H9 (cell line): Measurements from ENCODE around the gene DMPK. TPM values are rescaled to one million over a fixed set of nuclear protein-coding genes. Genes with fewer than 3 reads are reported as not detected.
A peak's percentile ranks its signal among the peaks of the same experiment; 100 is the strongest.

Experiments used
- DNase-seq: peaks from one replicate; pipeline ENCODE4 v3.0.0-alpha.2; 2017
- H2AFZ ChIP-seq: one replicate; pipeline ENCODE4 v1.6.1; 2013; ENCODE audit warnings: mild to moderate bottlenecking, low read length, control low read depth, moderate library complexity
- H2AK5ac ChIP-seq: 2 replicates; pipeline ENCODE4 v1.6.1; 2013; ENCODE audit warnings: low read length, control low read depth, mixed read lengths; ENCODE audit not compliant: insufficient read length
- H2BK120ac ChIP-seq: one replicate; pipeline ENCODE4 v1.6.1; 2013; ENCODE audit warnings: low read depth, mild to moderate bottlenecking, low read length, control low read depth, inconsistent platforms; ENCODE audit not compliant: poor library complexity, severe bottlenecking
- H2BK12ac ChIP-seq: 2 replicates; pipeline ENCODE4 v1.6.1; 2013; ENCODE audit warnings: low read length, control low read depth, mixed read lengths, low read depth; ENCODE audit not compliant: insufficient read length
- H2BK15ac ChIP-seq: 2 replicates; pipeline ENCODE4 v1.6.1; 2013; ENCODE audit warnings: low read depth, low read length, control low read depth
- H2BK20ac ChIP-seq: one replicate; pipeline ENCODE4 v1.6.1; 2013; ENCODE audit warnings: low read depth, mild to moderate bottlenecking, low read length, control low read depth, inconsistent platforms; ENCODE audit not compliant: poor library complexity, severe bottlenecking
- H2BK5ac ChIP-seq: 2 replicates; pipeline ENCODE4 v1.6.1; 2013; ENCODE audit warnings: low read length, control low read depth, mixed read lengths; ENCODE audit not compliant: insufficient read length
- H3K14ac ChIP-seq: 2 replicates; pipeline ENCODE4 v1.6.1; 2013; ENCODE audit warnings: low read length, control low read depth; ENCODE audit not compliant: insufficient read depth
- H3K18ac ChIP-seq: 2 replicates; pipeline ENCODE4 v1.6.1; 2013; ENCODE audit warnings: low read depth, mild to moderate bottlenecking, mixed read lengths, low read length, control low read depth; ENCODE audit not compliant: insufficient read length
- H3K23ac ChIP-seq: 2 replicates; pipeline ENCODE4 v1.6.1; 2013; ENCODE audit warnings: low read length, control low read depth, mixed read lengths, low read depth; ENCODE audit not compliant: insufficient read length
- H3K23me2 ChIP-seq: 2 replicates; pipeline ENCODE4 v1.6.1; 2013; ENCODE audit warnings: low read depth, mild to moderate bottlenecking, mixed read lengths, low read length, control low read depth; ENCODE audit not compliant: insufficient read length, poor library complexity, severe bottlenecking
- H3K27ac ChIP-seq: 2 replicates; pipeline ENCODE4 v1.5.1; 2013; ENCODE audit warnings: low read length, control low read depth, mixed read lengths, low read depth; ENCODE audit not compliant: insufficient read length
- H3K27me3 ChIP-seq: 2 replicates; pipeline ENCODE4 v1.6.1; 2013; ENCODE audit warnings: low read length, control low read depth, inconsistent platforms; ENCODE audit not compliant: insufficient read depth
- H3K4ac ChIP-seq: 2 replicates; pipeline ENCODE4 v1.6.1; 2013; ENCODE audit warnings: low read depth, mild to moderate bottlenecking, control low read depth, inconsistent platforms, low read length, moderate library complexity
- H3K4me1 ChIP-seq: 2 replicates; pipeline ENCODE4 v1.6.1; 2013; ENCODE audit warnings: low read length, control low read depth, inconsistent platforms; ENCODE audit not compliant: insufficient read depth
- H3K4me2 ChIP-seq: 2 replicates; pipeline ENCODE4 v1.6.1; 2013; ENCODE audit warnings: low read length, control low read depth, mixed read lengths; ENCODE audit not compliant: insufficient read length, insufficient read depth
- H3K56ac ChIP-seq: 2 replicates; pipeline ENCODE4 v1.6.1; 2013; ENCODE audit warnings: low read depth, mild to moderate bottlenecking, mixed read lengths, low read length, control low read depth; ENCODE audit not compliant: insufficient read length
- H3K79me1 ChIP-seq: 2 replicates; pipeline ENCODE4 v1.6.1; 2013; ENCODE audit warnings: low read depth, mild to moderate bottlenecking, moderate library complexity, low read length, control low read depth, inconsistent platforms; ENCODE audit not compliant: insufficient read depth, poor library complexity, severe bottlenecking
- H3K79me2 ChIP-seq: 2 replicates; pipeline ENCODE4 v1.6.1; 2013; ENCODE audit warnings: low read length, control low read depth, inconsistent platforms; ENCODE audit not compliant: insufficient read depth
- H3K9ac ChIP-seq: 2 replicates; pipeline ENCODE4 v1.6.1; 2013; ENCODE audit warnings: low read length, control low read depth, mixed read lengths; ENCODE audit not compliant: insufficient read length; ENCODE audit errors: extremely low read depth
- H3K9me3 ChIP-seq: one replicate; pipeline ENCODE4 v1.6.1; 2013; ENCODE audit warnings: low read depth, low read length, inconsistent platforms; ENCODE audit not compliant: control insufficient read depth
- H3T11ph ChIP-seq: one replicate; pipeline ENCODE4 v1.6.1; 2013; ENCODE audit warnings: mild to moderate bottlenecking, low read length, control low read depth, inconsistent platforms
- H4K20me1 ChIP-seq: one replicate; pipeline ENCODE4 v1.6.1; 2013; ENCODE audit not compliant: control insufficient read depth, insufficient read length, insufficient read depth
- H4K5ac ChIP-seq: 2 replicates; pipeline ENCODE4 v1.6.1; 2013; ENCODE audit warnings: low read depth, mild to moderate bottlenecking, mixed read lengths, low read length, control low read depth; ENCODE audit not compliant: insufficient read length
- H4K8ac ChIP-seq: replicated peaks from 2 replicates; pipeline ENCODE4 v1.6.1; 2013; ENCODE audit warnings: low read length, control low read depth, mixed read lengths, low read depth; ENCODE audit not compliant: insufficient read length
- H4K91ac ChIP-seq: 2 replicates; pipeline ENCODE4 v1.6.1; 2013; ENCODE audit warnings: low read depth, mild to moderate bottlenecking, moderate library complexity, mixed read lengths, low read length, control low read depth; ENCODE audit not compliant: insufficient read length
- H3K27ac Mint-ChIP-seq, 3 experiments: 2 replicates in 2 of 3; 3 replicates in 1 of 3; pipeline ENCODE4 v1.8.0; 2020 to 2021; ENCODE audit warnings: mixed read lengths in 3 of 3, mild to moderate bottlenecking in 1 of 3, moderate library complexity in 1 of 3
- H3K27me3 Mint-ChIP-seq: 2 replicates; pipeline ENCODE4 v1.8.0; 2021; ENCODE audit warnings: low read depth, mild to moderate bottlenecking, moderate library complexity, mixed read lengths
- H3K36me3 Mint-ChIP-seq, 3 experiments: 2 replicates in 2 of 3; 3 replicates in 1 of 3; pipeline ENCODE4 v1.8.0; 2020 to 2021; ENCODE audit warnings: low read depth in 3 of 3, mixed read lengths in 3 of 3; ENCODE audit not compliant: insufficient read depth in 1 of 3
- H3K4me1 Mint-ChIP-seq, 2 experiments: 2 replicates each; pipeline ENCODE4 v1.8.0; 2020; ENCODE audit warnings: mixed read lengths in 2 of 2
- H3K4me3 Mint-ChIP-seq, 2 experiments: 2 replicates in 1 of 2; 3 replicates in 1 of 2; pipeline ENCODE4 v1.8.0; 2020 to 2021; ENCODE audit warnings: mild to moderate bottlenecking in 2 of 2, mixed read lengths in 2 of 2, moderate library complexity in 1 of 2
- H3K9me3 Mint-ChIP-seq, 2 experiments: 2 replicates in 1 of 2; 3 replicates in 1 of 2; pipeline ENCODE4 v1.8.0; 2020; ENCODE audit warnings: mild to moderate bottlenecking in 2 of 2, mixed read lengths in 2 of 2, moderate library complexity in 1 of 2
- WGBS: extraction: QIAGEN DNeasy Blood & Tissue Kit; methylation state at CpG from one replicate; pipeline ENCODE4 v1.1.7; 2013; ENCODE audit warnings: missing lambda C conversion rate, low lambda C conversion rate, mixed read lengths; ENCODE audit not compliant: insufficient read length; ENCODE audit errors: extremely low coverage; 5-methylcytosine and 5-hydroxymethylcytosine counted together
- total RNA-seq: library from RNA; stranded (reverse); gene quantifications from 2 replicates; pipeline ENCODE4 v1.2.1, GENCODE V29; 2021
- TF ChIP-seq, protein P1 (sequence below): fragments of 200-600 bp; sonication (generic); conservative IDR thresholded peaks from 3 replicates; pipeline ENCODE4 v1.8.0; 2021; ENCODE audit warnings: antibody characterized with exemption, mild to moderate bottlenecking

The DMPK gene
- total RNA-seq, 1 experiment from 2014 or later: 67.4 TPM

DNA sequence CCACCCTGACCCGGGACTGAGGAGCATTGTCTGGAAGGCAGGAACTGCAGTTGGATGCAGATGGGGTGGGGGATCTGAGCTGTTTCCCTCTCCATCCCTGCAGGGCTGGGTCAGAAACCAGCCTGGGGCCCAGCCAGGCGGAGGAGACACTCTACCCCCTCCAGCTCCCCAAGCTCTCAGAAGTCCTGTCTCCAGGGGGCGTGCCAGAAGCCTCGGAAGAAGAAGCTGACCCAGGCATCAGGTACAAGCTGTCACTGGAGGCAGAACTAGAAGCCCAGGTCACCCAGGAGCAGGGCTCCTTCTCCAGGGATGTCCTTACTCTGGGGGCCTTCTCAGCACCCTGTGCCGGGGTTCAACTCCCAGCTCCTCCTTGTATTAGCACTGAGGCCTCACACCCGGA, 28.7 kb downstream of the DMPK start:
- no CpG with 5 or more reads among the region's 6 CpGs for WGBS
- Histone ChIP-seq H4K5ac (no peak overlapping the region), H2AK5ac (no peak overlapping the region), H2BK12ac (no peak overlapping the region), H2BK15ac (no peak overlapping the region), H2BK120ac (no peak overlapping the region), H3K9me3 (no peaks in the 10 kb centered on the region), H3K23me2 (no peaks in the 10 kb centered on the region), H3K56ac (no peak overlapping the region), H3K4me1 (no peaks in the 10 kb centered on the region), H3K4me2 (no peak overlapping the region), H2BK5ac (no peak overlapping the region), H4K8ac (no peak overlapping the region), H4K91ac (no peak overlapping the region), H2BK20ac (no peak overlapping the region), H4K20me1 (no peaks in the 10 kb centered on the region), H3K27me3 (no peaks in the 10 kb centered on the region), H3K27ac (no peak overlapping the region), H3K79me2 (no peaks in the 10 kb centered on the region), H3K79me1 (no peaks in the 10 kb centered on the region), H3K9ac (no peak overlapping the region), H2AFZ (no peak overlapping the region), H3K14ac (peak overlapping the region; percentile 17; the same call in 1 of the 2 replicates), H3K4ac (no peak overlapping the region), H3K18ac (no peak overlapping the region), H3T11ph (no peak overlapping the region), H3K23ac (no peak overlapping the region)
- TF ChIP-seq, protein P1, sequence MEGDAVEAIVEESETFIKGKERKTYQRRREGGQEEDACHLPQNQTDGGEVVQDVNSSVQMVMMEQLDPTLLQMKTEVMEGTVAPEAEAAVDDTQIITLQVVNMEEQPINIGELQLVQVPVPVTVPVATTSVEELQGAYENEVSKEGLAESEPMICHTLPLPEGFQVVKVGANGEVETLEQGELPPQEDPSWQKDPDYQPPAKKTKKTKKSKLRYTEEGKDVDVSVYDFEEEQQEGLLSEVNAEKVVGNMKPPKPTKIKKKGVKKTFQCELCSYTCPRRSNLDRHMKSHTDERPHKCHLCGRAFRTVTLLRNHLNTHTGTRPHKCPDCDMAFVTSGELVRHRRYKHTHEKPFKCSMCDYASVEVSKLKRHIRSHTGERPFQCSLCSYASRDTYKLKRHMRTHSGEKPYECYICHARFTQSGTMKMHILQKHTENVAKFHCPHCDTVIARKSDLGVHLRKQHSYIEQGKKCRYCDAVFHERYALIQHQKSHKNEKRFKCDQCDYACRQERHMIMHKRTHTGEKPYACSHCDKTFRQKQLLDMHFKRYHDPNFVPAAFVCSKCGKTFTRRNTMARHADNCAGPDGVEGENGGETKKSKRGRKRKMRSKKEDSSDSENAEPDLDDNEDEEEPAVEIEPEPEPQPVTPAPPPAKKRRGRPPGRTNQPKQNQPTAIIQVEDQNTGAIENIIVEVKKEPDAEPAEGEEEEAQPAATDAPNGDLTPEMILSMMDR: peak; percentile 52
- H3K27me3 Mint-ChIP-seq: peaks cover 19% of the 10 kb centered on the region
- H3K9me3 Mint-ChIP-seq: no peaks in the 10 kb centered on the region
- H3K27ac Mint-ChIP-seq: no peak overlapping the region
- H3K4me1 Mint-ChIP-seq: peaks cover 3 to 6% of the 10 kb centered on the region in 2 experiments; a peak in 3 of 4 replicates
- no peak overlapping the region for H3K4me3 Mint-ChIP-seq
- H3K36me3 Mint-ChIP-seq: no peaks in the 10 kb centered on the region
- DNase-seq: peak; percentile 79
